Activated CD4-positive, alpha-beta memory T cell treated with anti-CD3 and anti-CD28 coated beads, Interleukin-2, amount 10 ng/mL, durations not matched to agents 7 days and 5 days (primary cell): ENCODE measurements around the gene GPD2. TPM values are rescaled to one million over a fixed set of nuclear protein-coding genes. Genes with fewer than 3 reads are reported as not detected.
"Not testable (repeated sequence)": the region's sequence is repeated elsewhere in the genome, so short reads cannot be mapped to it uniquely, and the experiment has no call there.

Experiments used
- CTCF ChIA-PET: fragments of 350-600 bp; sonication (Branson Sonifier 250); formaldehyde crosslinking; loops from one replicate; lab custom pipeline; 2021; ENCODE audit warnings: antibody characterized with exemption, inconsistent platforms; lab: Charles Lee
- POLR2A ChIA-PET: fragments of 350-600 bp; sonication (Branson Sonifier 250); formaldehyde crosslinking; loops from one replicate; lab custom pipeline; 2021; ENCODE audit warnings: antibody characterized with exemption; lab: Charles Lee
- DNase-seq: peaks from one replicate; pipeline ENCODE4 v3.0.0-alpha.2; 2020
- H3K27ac Mint-ChIP-seq: one replicate; pipeline ENCODE4 v1.8.0; 2021; ENCODE audit warnings: mild to moderate bottlenecking, mixed read lengths
- H3K27me3 Mint-ChIP-seq: one replicate; pipeline ENCODE4 v1.8.0; 2021; ENCODE audit warnings: mixed read lengths
- H3K36me3 Mint-ChIP-seq: one replicate; pipeline ENCODE4 v1.8.0; 2021; ENCODE audit warnings: low read depth, mixed read lengths
- H3K4me1 Mint-ChIP-seq: one replicate; pipeline ENCODE4 v1.8.0; 2021; ENCODE audit warnings: mixed read lengths
- H3K4me3 Mint-ChIP-seq: one replicate; pipeline ENCODE4 v1.8.0; 2021; ENCODE audit warnings: mild to moderate bottlenecking, mixed read lengths
- H3K9me3 Mint-ChIP-seq: one replicate; pipeline ENCODE4 v1.8.0; 2021; ENCODE audit warnings: mixed read lengths
- total RNA-seq, 2 experiments: library from RNA; stranded (reverse); gene quantifications; one replicate each; pipeline ENCODE4 v1.2.3, GENCODE V29; 2021

GPD2 gene
- total RNA-seq, 2 experiments from 2014 or later = 20.5 to 27.3 TPM

DNA sequence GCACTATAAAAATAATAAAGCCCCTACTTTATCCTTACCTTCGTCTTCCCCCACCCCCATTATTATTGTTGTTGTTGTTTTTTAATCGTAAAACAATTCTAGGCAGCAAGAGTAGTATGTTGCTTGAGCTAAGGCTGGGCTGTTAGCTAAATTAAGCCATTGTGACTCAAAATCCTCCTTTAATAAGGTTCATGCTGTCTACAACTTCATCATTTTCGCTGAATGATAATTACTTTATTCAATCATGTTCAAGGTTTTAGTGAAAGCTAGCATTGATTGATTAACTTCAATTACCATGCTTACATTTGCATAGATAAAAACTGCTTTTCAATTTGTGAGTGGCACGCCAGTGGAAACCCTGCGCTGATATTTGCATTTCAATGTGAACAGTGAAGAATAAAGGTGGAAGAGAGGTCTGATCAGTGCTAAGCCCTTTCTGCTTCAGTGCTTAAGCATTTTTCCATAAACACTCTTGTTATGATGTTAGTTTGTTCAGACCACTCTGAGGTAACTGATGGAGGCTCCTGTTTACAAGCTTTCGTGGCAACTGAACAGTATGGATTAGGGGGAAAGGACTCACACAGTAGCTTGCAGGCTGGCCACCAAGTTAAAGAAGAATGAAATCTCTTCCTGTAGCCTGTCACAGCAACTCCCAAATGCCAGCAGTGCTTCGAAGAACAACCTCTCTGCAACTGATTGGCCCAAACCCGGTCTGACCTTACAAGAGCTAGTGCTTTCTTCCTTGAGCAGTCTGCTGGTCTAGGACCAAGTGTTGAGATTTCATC is 156.8 kb downstream of the GPD2 start:
- H3K9me3 Mint-ChIP-seq = no peaks in the 10 kb centered on the region
- peaks cover 2% of the 10 kb centered on the region for H3K27me3 Mint-ChIP-seq
- H3K36me3 Mint-ChIP-seq = no peaks in the 10 kb centered on the region
- H3K4me1 Mint-ChIP-seq = no peaks in the 10 kb centered on the region
- H3K4me3 Mint-ChIP-seq = no peak overlapping the region
- no peak overlapping the region for H3K27ac Mint-ChIP-seq
- DNase-seq = no peak
- CTCF ChIA-PET = interaction anchor here (0.6 to 1.8 kb wide), 2 partner anchors 9 to 154 kb away, joined by 3 to 4 read pairs; no protein-coding TSS in a partner anchor
- POLR2A ChIA-PET = no interaction called here

DNA sequence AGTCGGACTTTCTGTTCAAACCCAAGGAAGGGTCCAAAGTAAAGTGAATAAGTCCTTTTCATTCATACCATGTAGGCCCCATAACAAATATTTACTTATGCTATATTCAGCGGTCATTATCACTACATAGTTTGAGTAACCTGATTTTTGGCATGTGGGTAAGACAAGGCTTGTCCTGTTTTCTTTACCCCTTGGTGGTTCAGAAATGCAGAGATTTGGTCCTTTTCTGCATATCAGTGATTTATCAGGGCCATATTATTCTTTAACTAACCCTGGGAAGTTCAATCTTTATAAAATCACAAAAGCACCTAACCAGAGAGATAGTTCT is 157.4 kb downstream of the GPD2 start:
- ChIA-PET CTCF (interaction anchor here (1.8 kb wide), 1 partner anchor 10 kb away, joined by 4 read pairs; no protein-coding TSS in a partner anchor), POLR2A (no interaction called here)
- H3K4me1 Mint-ChIP-seq = no peaks in the 10 kb centered on the region
- H3K4me3 Mint-ChIP-seq = no peak overlapping the region
- no peaks in the 10 kb centered on the region for H3K9me3 Mint-ChIP-seq
- no peak for DNase-seq
- H3K36me3 Mint-ChIP-seq = no peaks in the 10 kb centered on the region
- H3K27ac Mint-ChIP-seq = no peak overlapping the region
- peaks cover 2% of the 10 kb centered on the region for H3K27me3 Mint-ChIP-seq

- POLR2A ChIA-PET = no interaction called here
- H3K9me3 Mint-ChIP-seq = no peaks in the 10 kb centered on the region
- no peaks in the 10 kb centered on the region for H3K4me1 Mint-ChIP-seq
- CTCF ChIA-PET = no interaction called here
- no peak overlapping the region for H3K27ac Mint-ChIP-seq
- no peak for DNase-seq
- H3K36me3 Mint-ChIP-seq = no peaks in the 10 kb centered on the region
- H3K4me3 Mint-ChIP-seq = no peak overlapping the region
- H3K27me3 Mint-ChIP-seq = peaks cover 5% of the 10 kb centered on the region
Observed at GRCh38 chr2:156598563-156598962, 162.4 kb downstream of the GPD2 start.

GRCh38 chr2:156600196-156600595 is 164.0 kb downstream of the GPD2 start:
- Mint-ChIP-seq H3K27ac (no peak overlapping the region), H3K36me3 (no peaks in the 10 kb centered on the region), H3K4me1 (no peaks in the 10 kb centered on the region), H3K4me3 (no peak overlapping the region), H3K27me3 (peaks cover 5% of the 10 kb centered on the region), H3K9me3 (no peaks in the 10 kb centered on the region)
- ChIA-PET CTCF (no interaction called here), POLR2A (no interaction called here)
- no peak for DNase-seq

DNA sequence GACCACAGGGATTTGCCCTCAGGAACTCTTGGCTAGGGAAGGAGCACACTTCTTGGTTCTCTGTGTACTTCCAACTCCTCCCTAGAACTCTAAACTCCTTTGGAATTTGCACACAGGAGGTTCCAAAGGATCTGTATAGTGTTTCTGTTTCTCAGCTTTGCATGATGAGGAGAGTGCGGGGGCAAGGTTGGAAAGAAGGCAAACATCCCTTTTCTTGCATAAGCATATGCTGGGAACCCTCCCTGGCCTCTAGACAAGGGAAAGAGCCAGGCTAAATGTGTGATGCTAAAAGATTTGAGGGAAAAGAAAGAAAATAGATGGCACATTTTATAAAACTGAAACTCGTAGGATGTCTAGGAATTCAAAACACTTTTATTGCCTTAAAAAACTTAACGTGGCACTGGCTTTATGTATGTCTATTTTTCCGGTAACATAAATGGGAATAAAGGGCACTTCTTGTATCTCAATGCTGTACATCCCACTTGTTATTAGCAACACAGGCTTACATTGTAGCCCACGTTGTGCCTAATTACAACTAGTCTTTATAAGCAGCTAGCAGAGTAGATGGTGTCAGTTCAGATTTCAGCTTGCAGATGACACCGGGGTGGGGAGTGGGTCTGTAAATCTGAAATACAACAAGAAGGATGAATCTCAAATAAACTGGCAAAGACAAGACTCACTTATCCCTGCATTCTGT is 165.8 kb downstream of the GPD2 start:
- H3K36me3 Mint-ChIP-seq = no peaks in the 10 kb centered on the region
- no peaks in the 10 kb centered on the region for H3K9me3 Mint-ChIP-seq
- ChIA-PET POLR2A (no interaction called here), CTCF (no interaction called here)
- H3K4me1 Mint-ChIP-seq = no peaks in the 10 kb centered on the region
- H3K4me3 Mint-ChIP-seq = no peak overlapping the region
- H3K27ac Mint-ChIP-seq = no peak overlapping the region
- H3K27me3 Mint-ChIP-seq = peaks cover 3% of the 10 kb centered on the region
- DNase-seq = no peak

GRCh38 chr2:156602552-156602933 is 166.4 kb downstream of the GPD2 start:
- DNase-seq = no peak

DNA sequence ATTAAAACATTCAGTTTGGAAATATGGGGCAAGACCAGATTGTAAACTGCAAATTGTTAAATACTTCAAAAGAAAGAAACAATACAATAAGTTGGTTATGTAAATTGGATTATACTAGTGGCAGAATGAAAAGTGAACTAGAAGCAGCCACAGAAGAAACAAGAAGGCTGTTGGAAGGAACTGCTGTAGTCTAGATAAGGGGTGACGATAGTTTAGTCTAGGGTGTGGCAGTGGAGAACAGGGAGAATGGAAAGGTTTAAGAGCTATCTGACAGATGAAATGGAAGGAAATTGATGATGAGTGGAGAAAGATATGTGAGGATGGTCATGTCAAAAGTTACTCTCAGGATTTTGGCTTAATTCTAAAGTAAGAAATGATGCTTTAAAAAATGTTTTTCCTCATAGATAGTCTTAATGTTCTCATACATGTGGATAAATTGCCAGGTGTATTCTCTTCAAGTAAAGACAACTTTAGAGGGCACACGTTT is 179.7 kb downstream of the GPD2 start:
- POLR2A ChIA-PET = no interaction called here
- no peak overlapping the region for H3K4me3 Mint-ChIP-seq

More at GRCh38 chr2:156602552-156602933, 166.4 kb downstream of the GPD2 start:
- no peak overlapping the region for H3K4me3 Mint-ChIP-seq
- H3K4me1 Mint-ChIP-seq = no peaks in the 10 kb centered on the region
- H3K27me3 Mint-ChIP-seq = peaks cover 3% of the 10 kb centered on the region
- ChIA-PET POLR2A (no interaction called here), CTCF (no interaction called here)
- H3K27ac Mint-ChIP-seq = no peak overlapping the region
- H3K9me3 Mint-ChIP-seq = no peaks in the 10 kb centered on the region
- H3K36me3 Mint-ChIP-seq = no peaks in the 10 kb centered on the region

GRCh38 chr2:156618071-156618470 is 181.9 kb downstream of the GPD2 start:
- H3K36me3 Mint-ChIP-seq, DNase-seq, H3K9me3 Mint-ChIP-seq, H3K4me1 Mint-ChIP-seq, H3K4me3 Mint-ChIP-seq, POLR2A ChIA-PET, CTCF ChIA-PET, H3K27me3 Mint-ChIP-seq, H3K27ac Mint-ChIP-seq: not testable (repeated sequence)

More for the DNA sequence above, 179.7 kb downstream of the GPD2 start:
- Mint-ChIP-seq H3K9me3 (no peaks in the 10 kb centered on the region), H3K27ac (no peak overlapping the region), H3K27me3 (peaks cover 2% of the 10 kb centered on the region), H3K36me3 (no peaks in the 10 kb centered on the region), H3K4me1 (no peaks in the 10 kb centered on the region)
- CTCF ChIA-PET = no interaction called here
- DNase-seq = no peak

DNA sequence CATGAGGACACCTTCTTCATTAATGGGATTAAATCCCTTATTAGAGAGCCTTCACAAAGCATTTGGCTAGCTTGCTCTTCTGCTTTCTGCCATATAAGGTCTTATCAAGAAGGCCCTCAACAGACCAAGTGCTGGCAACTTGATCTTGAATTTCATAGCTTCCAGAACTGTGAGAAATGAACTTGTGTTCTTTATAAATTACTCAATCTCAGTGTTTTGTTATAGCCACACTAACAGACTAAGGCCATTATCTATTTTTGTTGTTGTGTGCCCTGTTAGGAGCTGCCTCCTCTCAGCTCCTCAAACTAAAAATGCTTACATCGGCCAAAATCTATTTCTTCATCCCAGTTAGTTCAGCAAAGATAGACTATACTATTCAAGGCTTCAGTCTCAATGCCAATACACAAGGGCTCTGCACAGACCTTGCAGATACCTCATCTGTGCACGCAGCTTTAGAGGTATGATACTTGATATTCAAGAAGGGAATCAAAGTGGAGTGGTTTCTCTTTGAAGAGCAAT is 182.9 kb downstream of the GPD2 start:
- no peaks in the 10 kb centered on the region for H3K4me1 Mint-ChIP-seq
- no peaks in the 10 kb centered on the region for H3K36me3 Mint-ChIP-seq
- ChIA-PET CTCF (no interaction called here), POLR2A (no interaction called here)
- H3K27ac Mint-ChIP-seq = no peak overlapping the region
- H3K27me3 Mint-ChIP-seq = peaks cover 6% of the 10 kb centered on the region
- no peak for DNase-seq
- no peak overlapping the region for H3K4me3 Mint-ChIP-seq
- H3K9me3 Mint-ChIP-seq = no peaks in the 10 kb centered on the region

GRCh38 chr2:156622491-156622890 is 186.3 kb downstream of the GPD2 start:
- Mint-ChIP-seq H3K4me1 (no peaks in the 10 kb centered on the region), H3K27ac (no peak overlapping the region), H3K4me3 (no peak overlapping the region), H3K9me3 (no peaks in the 10 kb centered on the region), H3K36me3 (no peaks in the 10 kb centered on the region), H3K27me3 (peaks cover 6% of the 10 kb centered on the region)
- no peak for DNase-seq
- POLR2A ChIA-PET = no interaction called here
- CTCF ChIA-PET = no interaction called here

GRCh38 chr2:156625360-156626170 is 189.4 kb downstream of the GPD2 start:
- H3K4me1 Mint-ChIP-seq = no peaks in the 10 kb centered on the region
- peaks cover 9% of the 10 kb centered on the region for H3K27me3 Mint-ChIP-seq
- ChIA-PET POLR2A (no interaction called here), CTCF (no interaction called here)
- DNase-seq = no peak
- H3K4me3 Mint-ChIP-seq = no peak overlapping the region
- H3K36me3 Mint-ChIP-seq = no peaks in the 10 kb centered on the region
- H3K27ac Mint-ChIP-seq = no peak overlapping the region
- no peaks in the 10 kb centered on the region for H3K9me3 Mint-ChIP-seq

DNA sequence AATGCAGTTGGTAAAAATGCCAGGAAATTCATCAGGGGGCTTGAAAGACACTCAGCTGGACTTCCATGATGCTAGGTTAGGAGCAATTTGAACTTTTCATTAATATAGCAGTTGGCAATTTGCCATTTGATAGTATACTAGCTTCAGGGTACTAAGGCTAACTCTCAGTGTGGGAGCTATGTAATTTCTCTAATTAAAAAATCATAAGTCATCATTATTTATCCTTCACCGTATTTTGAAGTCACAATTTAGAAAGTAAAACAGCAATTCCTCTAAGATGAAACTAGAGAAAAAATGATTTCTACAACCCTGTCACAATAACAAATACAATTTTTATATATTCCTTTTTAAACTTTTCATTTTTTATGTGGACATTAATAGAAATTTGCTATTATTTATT is 190.8 kb downstream of the GPD2 start:
- H3K27ac Mint-ChIP-seq = no peak overlapping the region
- no peaks in the 10 kb centered on the region for H3K36me3 Mint-ChIP-seq
- peaks cover 15% of the 10 kb centered on the region for H3K27me3 Mint-ChIP-seq
- no peak for DNase-seq
- H3K4me3 Mint-ChIP-seq = no peak overlapping the region
- H3K9me3 Mint-ChIP-seq = no peaks in the 10 kb centered on the region
- ChIA-PET CTCF (no interaction called here), POLR2A (no interaction called here)
- H3K4me1 Mint-ChIP-seq = no peaks in the 10 kb centered on the region
